ENCODE results near the gene CELF4. TPM values are rescaled to one million over a fixed set of nuclear protein-coding genes. Genes with fewer than 3 reads are reported as not detected.

CELF4 gene
- total and polyA plus RNA-seq, 2 of the 4 experiments (the other 2 are of a cell fraction) = not detected

- H2BK5ac ChIP-seq (ENCODE audit: low read depth, low read length, poor library complexity, severe bottlenecking) = no peak overlapping the region
- no peak overlapping the region for H2AFZ ChIP-seq (replicated peaks; ENCODE audit: low read length, poor library complexity)
- no peak overlapping the region for H2BK20ac ChIP-seq (ENCODE audit: low read depth, low read length)
- intact Hi-C loops (cut with micrococcal nuclease) (no loop called here), dilution Hi-C loops (cut with HindIII; ENCODE audit: low sequenced_read_pairs, unreplicated experiment) (no loop called here), in situ Hi-C loops (cut with MboI; ENCODE audit: low sequenced_read_pairs) (no loop called here)
- CTCF ChIA-PET = no interaction called here
- H4K91ac ChIP-seq (ENCODE audit: insufficient read depth, low read depth, low read length) = no peak overlapping the region
- H2BK120ac ChIP-seq (ENCODE audit: low read depth, low read length) = no peak overlapping the region
- no TSS peak for BruUV-seq (replicated peaks)
- no peaks in the 10 kb centered on the region for H3K36me3 ChIP-seq (ENCODE audit: control insufficient read depth, insufficient read depth, low read length)
- no peak for ATAC-seq (ENCODE audit: low read depth)
- H3K9ac ChIP-seq (ENCODE audit: low read depth, low read length) = no peak overlapping the region
- H3K14ac ChIP-seq (replicated peaks; ENCODE audit: low read depth, low read length) = no peak overlapping the region
- no peaks in the 10 kb centered on the region for H3K9me3 ChIP-seq (ENCODE audit: control insufficient read depth, insufficient read depth, low read length)
- H3K27me3 ChIP-seq (ENCODE audit: control insufficient read depth, insufficient read depth, low read length) = peaks cover 19% of the 10 kb centered on the region
- H4K8ac ChIP-seq (ENCODE audit: low read depth in 2 of 2, low read length in 2 of 2) = no peak overlapping the region
- no peak overlapping the region for H2AK5ac ChIP-seq (ENCODE audit: low read depth, low read length)
- TF ChIP-seq MXI1 (IDR thresholded peaks at IDR 0.05; ENCODE audit: borderline replicate concordance, low read depth, low read length) (no peak), FOS (IDR thresholded peaks at IDR 0.05; ENCODE audit: low read depth, low read length) (no peak)
- no peak overlapping the region for H3K4ac ChIP-seq (ENCODE audit: low read depth, low read length)
- H3K4me2 ChIP-seq (ENCODE audit: low read depth, low read length) = no peak overlapping the region
- H3K9me1 ChIP-seq (ENCODE audit: insufficient read depth, low read length) = no peaks in the 10 kb centered on the region
- H3K4me3 ChIP-seq (ENCODE audit: insufficient read depth, low read depth, low read length) = no peak overlapping the region
- POLR2A ChIA-PET (ENCODE audit: unreplicated experiment) = no interaction called here
- no peaks in the 10 kb centered on the region for H3K4me1 ChIP-seq (ENCODE audit: control insufficient read depth, insufficient read depth, low read length)
- no peaks in the 10 kb centered on the region for H3K79me1 ChIP-seq (ENCODE audit: low read depth in 1 of 2, low read length in 2 of 2)
- no peak overlapping the region for H3K23ac ChIP-seq (ENCODE audit: low read depth, low read length)
- no peak overlapping the region for H3K56ac ChIP-seq (ENCODE audit: extremely low read depth, insufficient read depth, low read length)
- H3K18ac ChIP-seq (ENCODE audit: low read depth, low read length) = no peak overlapping the region
- no peaks in the 10 kb centered on the region for H4K20me1 ChIP-seq (ENCODE audit: insufficient read depth, low read length)
- H2BK15ac ChIP-seq (ENCODE audit: low read depth, low read length) = no peak overlapping the region
- H4K5ac ChIP-seq (ENCODE audit: low read depth, low read length) = no peak overlapping the region
- no peak overlapping the region for H2AK9ac ChIP-seq (replicated peaks; ENCODE audit: low read depth, low read length, poor library complexity)
- DNase-seq = no peak
- no peak overlapping the region for H3K27ac ChIP-seq (ENCODE audit: insufficient read depth, low read length)
- WGBS, 2 experiments (ENCODE audit: extremely low coverage in 2 of 2, insufficient read length in 1 of 2) = 78% methylated on average over 3 of the region's 7 CpGs; no CpG with 5 or more reads in 1 of the 2 experiments
These were observed 294.9 kb downstream of the CELF4 start for GRCh38 chr18:37270666-37271052.
